Amygdala (tissue), 56 donors: Measurements from ENCODE around the gene SMOC2.
"Not testable (repeated sequence)": the region's sequence is repeated elsewhere in the genome, so short reads cannot be mapped to it uniquely, and the experiment has no call there.

Source experiments
- DNase-seq, 56 donors: peaks; one replicate each; lab custom pipeline; 2025; lab: John Stamatoyannopoulos, UW

The SMOC2 gene

DNA sequence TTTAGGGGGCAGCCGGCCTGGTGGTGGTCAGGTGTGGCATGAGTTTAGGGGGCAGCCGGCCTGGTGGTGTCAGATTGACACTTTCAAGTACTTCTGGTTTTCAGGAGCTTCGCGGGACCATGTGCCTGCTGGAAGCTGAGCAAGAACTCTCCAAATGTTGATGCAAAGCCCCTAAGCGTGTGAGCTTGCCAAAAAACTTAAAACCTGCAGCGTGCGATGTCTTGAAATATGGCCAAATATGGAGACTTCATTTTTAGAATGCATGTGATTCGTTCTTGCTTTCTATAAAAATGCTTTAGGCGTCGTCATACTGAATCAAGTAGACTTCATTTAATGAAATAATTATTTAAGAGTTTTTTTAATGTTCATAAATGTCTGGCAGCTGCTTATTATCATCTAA is 149.4 kb downstream of the SMOC2 start:
- DNase-seq, result no peak

DNA sequence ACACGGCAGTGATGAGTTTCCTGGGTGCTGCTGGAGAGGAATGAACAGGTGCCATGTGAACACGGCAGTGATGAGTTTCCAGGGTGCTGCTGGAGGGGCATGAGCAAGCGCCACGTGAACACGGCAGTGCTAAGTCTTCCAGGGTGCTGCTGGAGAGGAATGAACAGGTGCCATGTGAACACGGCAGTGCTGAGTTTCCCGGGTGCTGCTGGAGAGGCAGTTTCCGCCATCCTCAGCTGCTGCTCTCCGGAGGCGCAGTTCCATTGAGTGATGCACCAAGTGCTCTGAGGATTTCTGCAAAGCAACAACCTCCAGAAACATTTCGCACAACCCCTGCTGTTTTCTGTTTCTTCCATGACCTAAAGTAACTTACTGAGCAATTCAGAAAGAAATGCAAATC is 155.4 kb downstream of the SMOC2 start:
- peak in 8 of 56 donors; percentile 6 to 41 (median 22) for DNase-seq

DNA sequence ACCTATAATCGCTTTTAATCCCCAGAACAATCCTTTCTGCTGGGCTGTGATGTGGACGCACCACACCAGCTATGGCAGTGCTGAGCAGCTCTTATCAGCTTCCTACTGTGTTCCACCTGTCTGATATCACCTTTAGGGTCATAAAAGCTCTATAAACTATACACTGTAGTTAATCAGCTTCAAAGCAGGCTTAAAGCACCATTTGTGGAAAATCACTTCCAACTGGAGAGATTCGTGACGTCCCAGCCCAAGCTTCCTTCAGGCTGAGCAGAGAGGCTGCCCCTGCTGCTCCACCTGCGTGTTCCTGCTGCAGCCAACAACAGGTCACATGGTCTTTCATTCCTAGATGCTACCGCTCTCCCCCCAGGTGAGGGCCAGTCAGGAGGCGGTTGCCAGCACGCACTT is 156.5 kb downstream of the SMOC2 start:
- no peak for DNase-seq

DNA sequence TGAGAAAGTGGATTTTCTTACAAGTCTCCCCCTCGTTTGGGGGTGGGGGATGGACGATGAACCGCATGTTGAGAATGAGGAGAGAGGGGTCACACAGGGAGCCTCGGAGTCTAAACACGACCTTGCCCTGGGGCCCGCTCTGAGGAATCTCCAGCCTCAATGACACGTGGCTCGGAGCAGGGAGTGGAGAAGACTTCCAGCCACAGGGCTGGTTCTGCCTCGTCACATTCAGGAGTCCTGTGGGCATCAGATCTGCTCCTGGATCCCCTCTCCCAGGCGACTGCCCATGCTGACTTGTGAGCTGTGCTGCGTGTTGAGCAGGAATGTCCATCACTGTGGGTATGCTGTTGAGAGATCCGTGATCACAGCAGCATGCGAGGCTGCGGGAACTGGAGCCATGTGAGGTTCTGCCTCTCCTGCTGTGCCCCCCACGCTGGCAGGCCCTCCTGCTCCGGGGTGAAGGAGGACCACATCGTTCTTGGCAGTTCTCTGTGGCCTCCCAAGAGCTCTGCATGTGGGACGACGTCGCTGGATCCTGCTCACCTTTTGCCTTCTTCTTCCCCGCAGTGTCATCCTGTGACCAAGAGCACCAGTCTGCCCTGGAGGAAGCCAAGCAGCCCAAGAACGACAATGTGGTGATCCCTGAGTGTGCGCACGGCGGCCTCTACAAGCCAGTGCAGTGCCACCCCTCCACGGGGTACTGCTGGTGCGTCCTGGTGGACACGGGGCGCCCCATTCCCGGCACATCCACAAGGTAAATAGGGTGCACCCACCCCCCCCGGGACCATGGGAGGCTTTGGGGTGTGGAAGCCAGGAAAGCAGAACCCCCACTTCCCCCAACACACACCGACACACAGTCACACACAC is 157.5 kb downstream of the SMOC2 start:
- no peak for DNase-seq

DNA sequence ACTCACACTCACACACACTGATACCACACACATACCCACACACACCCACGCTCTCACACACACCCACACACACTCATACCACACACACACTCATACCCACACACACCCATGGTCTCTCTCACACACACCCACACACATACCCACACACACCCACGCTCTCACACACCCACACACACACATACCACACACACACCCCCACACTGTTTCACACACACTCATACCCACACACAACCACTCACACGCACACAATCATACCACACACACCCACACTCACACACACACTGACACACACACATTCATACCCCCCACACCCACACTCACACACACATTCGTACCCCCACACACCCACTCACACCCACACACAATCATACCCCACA is 158.1 kb downstream of the SMOC2 start:
- no peak for DNase-seq

DNA sequence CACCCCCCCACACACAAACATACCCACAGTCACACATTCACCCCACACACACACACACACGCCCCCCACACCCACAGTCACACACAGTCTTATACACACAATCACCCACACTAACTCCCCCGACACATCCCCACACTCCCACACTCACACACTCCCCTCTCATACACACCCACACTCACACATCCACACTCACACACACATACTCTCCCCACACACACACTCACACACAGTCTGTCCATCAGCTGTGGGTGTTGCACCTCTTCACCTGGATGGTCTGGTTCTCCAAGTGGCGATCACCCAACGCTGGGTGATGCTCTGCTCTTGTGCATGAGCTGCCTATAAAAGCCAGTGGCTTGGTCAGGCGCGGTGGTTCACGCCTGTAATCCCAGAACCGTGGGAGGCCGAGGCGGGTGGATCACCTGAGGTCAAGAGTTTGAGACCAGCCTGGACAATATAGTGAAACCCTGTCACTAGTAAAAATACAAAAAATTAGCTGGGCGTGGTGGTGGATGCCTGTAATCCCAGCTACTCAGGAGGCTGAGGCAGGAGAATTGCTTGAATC is 158.9 kb downstream of the SMOC2 start:
- DNase-seq, result no peak

DNA sequence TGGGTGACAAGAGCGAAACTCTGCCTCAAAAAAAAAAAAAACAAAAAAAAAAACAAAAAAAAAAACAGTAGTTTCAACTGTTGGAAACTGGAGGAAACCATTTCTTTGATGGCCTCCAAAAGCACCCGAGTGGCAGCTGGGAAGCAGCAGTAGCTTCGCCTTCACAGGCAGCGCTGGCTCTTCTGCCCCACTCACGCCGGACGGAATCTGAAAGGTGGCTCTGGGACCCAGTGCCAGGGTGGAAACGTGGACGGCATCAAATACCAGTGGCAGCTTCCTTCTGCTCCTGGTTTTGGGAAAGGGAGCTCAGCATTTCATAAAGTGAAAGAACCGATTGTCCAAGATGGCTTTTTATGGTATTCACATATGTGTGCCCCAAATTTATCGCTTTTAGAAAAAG is 159.4 kb downstream of the SMOC2 start:
- no peak for DNase-seq

DNA sequence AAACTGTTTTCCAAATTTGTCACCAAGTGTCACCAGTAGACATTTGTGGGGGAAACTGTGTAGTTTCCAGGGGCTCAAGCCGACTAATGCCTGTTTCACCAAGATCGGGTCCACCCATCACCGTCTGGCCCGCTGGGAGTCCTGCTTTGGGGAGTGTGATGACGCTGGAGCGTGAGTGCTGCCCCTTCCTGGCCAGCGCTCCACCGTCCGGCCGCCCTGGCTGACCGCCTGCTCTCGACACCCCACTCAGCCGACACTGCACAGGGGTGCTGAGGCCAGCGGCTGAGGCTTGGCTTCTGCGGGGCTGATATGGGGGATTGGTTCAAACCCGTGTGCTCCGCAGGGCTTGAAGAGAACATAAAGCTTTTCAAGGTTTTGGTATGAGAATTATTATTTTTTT is 160.1 kb downstream of the SMOC2 start:
- DNase-seq, result no peak

DNA sequence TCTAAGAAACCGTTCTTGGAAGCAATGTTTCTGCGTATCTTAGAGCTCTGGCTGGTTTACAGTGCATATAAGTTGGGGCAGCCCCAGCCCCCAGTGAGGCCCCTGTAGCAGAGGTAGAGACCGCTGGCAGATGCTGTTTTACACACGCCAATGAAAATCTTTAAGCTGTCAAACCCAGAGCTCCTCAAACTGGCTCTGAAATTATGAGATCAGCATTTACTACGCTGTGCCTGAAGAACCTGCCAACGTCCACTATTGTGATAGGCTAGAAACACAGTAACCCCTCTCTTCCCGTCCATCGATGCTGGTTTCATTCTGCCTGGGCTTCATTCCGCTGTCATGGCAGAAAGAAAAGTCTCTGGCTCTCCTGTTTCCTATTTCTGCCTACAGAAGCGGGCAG is 160.6 kb downstream of the SMOC2 start:
- no peak for DNase-seq

DNA sequence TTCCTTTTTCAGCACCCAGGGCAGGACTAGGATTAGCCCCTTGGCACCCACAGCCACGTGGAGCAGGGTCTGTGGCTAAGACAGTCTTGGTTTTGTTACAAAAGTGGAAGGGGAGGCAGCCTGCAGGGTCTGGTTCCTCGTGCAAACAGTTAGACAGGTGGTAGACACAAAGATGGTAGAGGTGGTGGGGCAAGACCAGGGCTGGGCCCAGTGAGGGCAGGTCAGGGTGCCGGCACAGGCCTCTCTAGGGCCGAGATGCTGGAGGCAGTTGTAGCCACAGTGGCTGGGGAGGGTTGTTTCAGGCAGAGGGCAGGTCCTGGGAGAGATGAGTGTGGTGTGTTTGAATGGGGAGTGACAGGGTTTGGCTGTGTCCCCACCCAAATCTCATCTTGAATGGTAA is 161.6 kb downstream of the SMOC2 start:
- DNase-seq, result no peak

DNA sequence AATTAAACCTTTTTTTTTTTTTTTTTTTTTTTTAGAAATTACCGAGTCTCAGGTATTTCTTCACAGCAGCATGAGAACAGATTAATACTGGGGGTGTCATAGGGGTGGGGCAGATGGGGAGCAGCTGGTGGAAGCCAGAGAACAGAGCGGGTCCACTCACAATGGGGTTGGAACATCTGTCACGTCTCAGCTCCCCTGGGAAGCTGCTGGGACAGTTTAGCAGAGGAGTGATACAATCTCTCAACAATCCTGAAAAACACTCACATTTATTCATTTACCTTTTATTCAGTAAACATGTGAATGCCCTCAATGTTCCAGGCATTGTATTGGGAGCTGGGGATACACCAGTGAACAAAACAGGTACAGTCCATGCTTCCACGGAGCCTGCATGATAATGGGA is 162.2 kb downstream of the SMOC2 start:
- no peak for DNase-seq

DNA sequence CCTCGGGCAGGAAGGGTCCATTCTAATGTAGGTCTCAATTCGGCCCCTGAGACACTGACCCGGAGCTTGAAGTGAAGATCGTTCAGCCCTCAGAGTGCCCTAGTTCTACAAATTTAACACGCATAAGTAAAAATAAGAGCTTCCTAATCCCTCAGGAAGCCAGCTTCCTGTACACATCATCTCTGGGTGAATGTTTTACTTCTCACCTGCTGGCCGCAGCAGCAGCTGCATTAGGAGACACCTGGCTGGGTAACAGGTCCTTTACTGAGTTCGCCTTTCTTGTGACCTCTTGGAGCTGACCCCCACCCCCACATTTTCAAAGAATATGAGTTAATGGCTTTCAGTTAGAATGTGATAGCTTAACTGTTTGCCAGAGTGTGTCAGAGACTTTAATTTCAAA is 165.0 kb downstream of the SMOC2 start:
- DNase-seq, result no peak

DNA sequence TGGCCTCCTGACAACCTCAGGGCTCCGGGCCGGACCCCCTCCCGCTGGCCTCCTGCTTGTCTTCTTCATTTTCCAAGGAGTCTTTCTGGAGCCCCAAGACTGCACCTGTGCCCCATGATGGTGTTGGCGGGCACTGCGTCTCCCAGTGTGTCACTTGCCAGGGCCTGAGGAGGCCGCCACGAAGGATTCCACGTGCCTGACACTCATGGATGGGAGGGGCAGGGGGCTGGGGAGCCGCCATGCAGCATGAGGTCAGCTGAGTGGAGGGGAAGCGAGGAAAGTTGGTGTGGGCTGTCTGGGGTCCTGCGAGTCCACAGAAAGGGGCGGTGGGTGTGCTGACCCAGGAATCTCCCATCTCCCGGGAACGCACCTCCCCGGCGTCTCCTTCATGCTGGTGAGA is 165.7 kb downstream of the SMOC2 start:
- DNase-seq, result no peak

DNA sequence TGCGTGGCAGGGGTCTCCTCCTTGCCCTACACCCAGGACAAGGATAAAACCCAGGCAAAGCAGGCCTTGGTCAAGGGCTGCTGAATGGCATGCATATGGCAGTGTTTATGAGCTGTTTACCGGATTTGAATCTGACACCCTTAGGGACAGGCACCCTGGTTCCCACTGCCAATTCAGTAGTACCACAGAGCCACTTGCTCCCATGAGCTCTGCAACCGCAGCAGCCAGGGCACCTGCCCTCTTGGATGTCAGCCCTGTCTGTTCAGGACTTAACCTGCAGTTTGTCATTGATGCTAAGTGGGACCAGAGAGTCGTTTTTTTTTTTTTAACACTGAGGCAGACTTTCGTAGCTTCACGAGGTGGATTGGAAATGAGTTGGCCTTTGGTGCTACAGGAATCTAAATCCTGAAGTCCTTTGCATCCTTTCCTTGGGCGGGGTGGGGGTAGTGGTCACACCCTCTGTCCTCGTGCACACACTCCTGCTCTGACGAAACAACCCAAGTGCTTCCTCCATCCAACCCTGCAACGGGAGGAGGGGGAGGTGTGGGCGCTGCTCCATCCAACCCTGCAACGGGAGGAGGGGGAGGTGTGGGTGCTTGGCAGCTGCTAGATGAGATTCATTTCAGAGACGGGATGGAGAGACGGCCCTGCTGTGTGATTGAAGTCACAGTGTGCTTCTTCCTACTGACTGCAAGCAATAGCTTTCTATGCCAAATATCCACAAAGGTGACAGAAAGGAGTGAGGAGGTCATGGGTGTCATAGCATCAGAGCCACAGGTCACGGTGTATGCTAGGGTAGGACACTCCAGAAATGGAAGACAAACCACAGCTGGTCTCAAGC is 166.5 kb downstream of the SMOC2 start:
- DNase-seq, result peak in 2 of 56 donors; percentile 4 to 16

DNA sequence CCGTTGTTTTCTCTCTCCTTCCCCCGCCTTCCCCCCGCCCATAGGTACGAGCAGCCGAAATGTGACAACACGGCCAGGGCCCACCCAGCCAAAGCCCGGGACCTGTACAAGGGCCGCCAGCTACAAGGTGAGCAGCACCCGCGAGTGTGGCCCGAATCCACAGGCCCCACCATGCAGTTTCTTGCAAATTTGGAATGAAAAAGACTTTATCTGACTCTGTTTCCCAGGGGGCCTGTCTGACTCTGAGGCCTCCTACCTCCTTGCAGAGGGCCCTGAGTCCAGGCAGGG is 167.1 kb downstream of the SMOC2 start:
- DNase-seq, result no peak

DNA sequence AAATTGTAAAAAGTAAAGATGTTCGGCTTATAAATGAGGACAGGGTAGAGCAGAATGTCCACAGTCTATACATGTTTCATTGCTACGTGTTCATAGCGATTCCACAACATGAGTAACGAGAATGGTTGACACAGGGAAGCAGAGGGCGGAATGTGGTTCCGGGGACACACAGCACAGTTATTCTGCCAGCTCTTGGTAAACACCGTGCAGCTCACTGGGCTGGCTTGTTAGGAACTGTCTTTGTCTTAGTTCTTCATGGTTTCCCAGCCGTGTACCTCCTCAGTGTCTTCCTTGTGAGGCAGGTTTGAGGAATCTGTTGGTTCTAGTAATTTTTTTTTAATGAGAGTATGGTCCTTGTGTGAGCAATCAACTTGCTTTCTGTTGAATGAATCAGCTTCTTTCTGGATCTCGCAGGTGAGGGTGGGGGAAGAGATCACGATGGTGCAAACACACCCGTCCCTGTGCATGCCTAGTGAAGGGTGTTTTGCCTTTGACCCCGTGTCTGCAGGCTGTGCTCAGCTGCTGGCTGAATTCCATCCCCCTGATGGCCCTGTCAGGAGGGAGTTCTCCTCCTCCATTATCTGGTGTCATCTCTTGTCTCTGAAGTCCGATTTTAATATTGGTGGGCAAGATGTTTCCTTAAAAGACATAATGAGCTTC is 168.2 kb downstream of the SMOC2 start:
- DNase-seq, result no peak

DNA sequence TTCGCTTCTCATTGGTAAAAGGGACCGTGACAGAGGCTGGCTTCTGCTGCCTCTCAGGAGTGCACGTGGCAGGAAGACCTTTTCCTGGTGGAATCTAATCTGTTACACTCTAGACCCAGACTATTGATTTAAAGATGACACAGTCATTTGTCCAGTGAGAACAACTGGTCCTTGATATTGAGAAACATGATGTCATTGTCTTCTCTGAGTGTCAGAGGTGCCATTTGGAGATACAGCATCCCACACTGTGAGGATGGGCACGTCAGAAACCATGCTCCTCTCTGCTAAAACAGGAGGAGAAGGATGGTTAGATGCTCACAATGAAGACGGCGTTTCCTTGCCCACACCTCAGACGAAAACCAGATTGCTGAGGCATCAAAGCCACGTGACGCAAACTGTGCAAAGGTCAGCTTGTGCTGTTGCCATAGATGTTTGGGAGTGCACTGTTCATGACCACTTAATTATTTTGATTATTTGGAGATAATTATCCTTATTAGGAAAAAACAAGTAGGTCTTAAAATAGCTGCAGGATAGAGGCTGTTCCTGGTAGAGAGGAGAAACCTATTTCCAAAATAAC is 169.0 kb downstream of the SMOC2 start:
- DNase-seq, result no peak

DNA sequence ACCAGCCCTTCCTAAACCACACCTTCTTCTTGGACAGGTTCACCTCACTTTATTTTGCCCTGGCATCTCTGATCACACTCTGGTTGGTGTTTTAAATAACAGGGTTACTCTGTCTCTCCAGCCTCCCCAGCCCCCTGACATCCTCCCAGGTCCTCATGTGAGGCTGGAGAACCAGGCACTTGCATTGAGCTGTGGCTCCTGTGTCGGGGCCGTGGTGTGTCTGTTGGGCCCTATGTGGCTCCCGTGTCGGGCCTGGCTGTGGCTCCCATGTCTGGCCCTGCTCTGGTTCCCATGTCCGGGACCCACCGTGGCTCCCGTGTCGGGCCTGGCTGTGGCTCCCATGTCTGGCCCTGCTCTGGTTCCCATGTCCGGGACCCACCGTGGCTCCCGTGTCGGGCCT is 170.0 kb downstream of the SMOC2 start:
- DNase-seq, result not testable (repeated sequence)

DNA sequence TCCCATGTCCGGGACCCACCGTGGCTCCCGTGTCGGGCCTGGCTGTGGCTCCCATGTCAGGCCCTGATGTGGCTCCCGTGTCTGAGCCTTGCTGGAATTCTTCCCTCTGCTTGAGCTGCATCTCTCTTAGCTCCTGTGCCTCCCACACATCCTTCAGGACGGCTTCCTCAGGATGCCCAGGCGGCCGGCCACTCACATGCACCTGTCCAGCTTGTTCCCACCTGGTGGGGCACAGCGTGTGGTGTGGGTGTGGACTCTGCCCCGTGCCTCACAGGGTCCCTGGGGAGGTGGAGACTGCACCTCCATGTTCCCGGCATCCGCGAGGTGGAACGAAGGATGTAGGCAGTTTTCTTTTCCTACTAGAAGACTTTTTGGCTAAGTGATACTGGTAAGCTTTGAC is 170.7 kb downstream of the SMOC2 start:
- no peak for DNase-seq

DNA sequence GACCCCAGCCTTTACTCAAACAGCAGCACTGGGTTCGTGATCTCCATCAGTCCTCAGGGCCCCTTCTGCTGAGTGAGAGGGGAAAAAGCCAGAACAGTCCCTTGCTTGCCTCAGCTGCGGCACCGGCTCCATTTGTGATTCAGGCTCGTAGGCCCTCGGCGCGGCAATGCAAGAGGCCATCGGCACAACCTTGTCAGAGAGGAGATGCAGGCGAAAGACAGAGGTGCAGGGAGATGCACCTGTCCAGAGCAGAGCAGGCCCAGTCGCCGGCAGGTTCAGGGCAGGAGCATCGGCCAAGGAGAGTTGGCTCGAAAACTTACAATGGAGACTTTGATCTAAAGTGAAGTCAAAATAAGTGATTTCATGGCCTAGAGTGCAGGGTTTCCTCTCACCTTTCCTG is 171.6 kb downstream of the SMOC2 start:
- no peak for DNase-seq

DNA sequence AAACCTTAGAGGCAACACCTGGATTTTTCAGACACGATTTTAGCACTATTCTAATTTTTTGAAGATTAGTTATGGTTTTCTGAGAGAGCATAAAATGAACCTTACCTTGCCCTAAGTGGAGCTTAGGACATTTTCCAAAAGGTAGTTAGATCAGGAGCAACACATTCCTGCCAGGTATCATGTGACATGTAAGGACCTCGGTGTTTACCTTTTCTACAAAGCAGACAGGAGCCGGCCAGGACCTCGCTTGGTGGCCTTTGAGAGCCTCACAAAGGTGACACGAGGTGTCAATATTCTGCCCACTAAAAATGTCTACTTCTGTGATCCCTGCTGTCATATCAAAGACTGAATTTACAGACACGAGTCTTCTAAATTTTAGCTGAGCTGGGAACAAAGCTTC is 174.9 kb downstream of the SMOC2 start:
- no peak for DNase-seq
